Spinal cord (tissue), 10 donors: ENCODE results near the gene TBX21. TPM values are rescaled to one million over a fixed set of nuclear protein-coding genes. Genes with fewer than 3 reads are reported as not detected.

Experiments used
- DNase-seq, 6 donors: peaks; one replicate each; pipeline versions ENCODE4 v3.0.0 to v3.0.0-alpha.2; 2013 to 2015; ENCODE audit warnings: low spot score in 6 of 6, low read depth in 4 of 6
- H3K27ac ChIP-seq: one replicate; pipeline ENCODE4 v1.5.1; 2013; ENCODE audit warnings: low read depth, low read length, control low read depth
- H3K27me3 ChIP-seq: one replicate; pipeline ENCODE4 v1.6.1; 2013; ENCODE audit warnings: low read length; ENCODE audit not compliant: control insufficient read depth, insufficient read depth
- H3K36me3 ChIP-seq: one replicate; pipeline ENCODE4 v1.6.1; 2013; ENCODE audit warnings: low read length; ENCODE audit not compliant: control insufficient read depth, insufficient read depth
- H3K4me1 ChIP-seq: one replicate; pipeline ENCODE4 v1.6.1; 2013; ENCODE audit warnings: low read length; ENCODE audit not compliant: control insufficient read depth, insufficient read depth
- H3K4me3 ChIP-seq: one replicate; pipeline ENCODE4 v1.5.1; 2013; ENCODE audit warnings: low read depth, low read length, control low read depth
- H3K9me3 ChIP-seq: one replicate; pipeline ENCODE4 v1.6.1; 2013; ENCODE audit warnings: low read length; ENCODE audit not compliant: control insufficient read depth, insufficient read depth
- WGBS: methylation state at CpG from one replicate; pipeline ENCODE4 v1.1.5; 2013; ENCODE audit warnings: missing lambda C conversion rate; ENCODE audit not compliant: insufficient coverage; 5-methylcytosine and 5-hydroxymethylcytosine counted together
- polyA plus RNA-seq, 2 donors: library from polyadenylated mRNA; unstranded; fragments of 120-200 nt; gene quantifications; one replicate each; pipeline ENCODE4 v1.2.1, GENCODE V29; 2013; ENCODE audit not compliant: insufficient read length in 2 of 2
- total RNA-seq, 2 donors: library from RNA; depleted of rRNA in 1 of 2; stranded (reverse); fragments of 120-200 nt in 1 of 2; fragments of >200 nt in 1 of 2; gene quantifications; one replicate each; pipeline versions ENCODE4 v1.2.3 to v1.2.4, GENCODE V29; 2013 to 2014
- donor health status: healthy.

TBX21 gene
- total and polyA plus RNA-seq, 4 donors = 0.17 to 0.36 (median 0.26) TPM

DNA sequence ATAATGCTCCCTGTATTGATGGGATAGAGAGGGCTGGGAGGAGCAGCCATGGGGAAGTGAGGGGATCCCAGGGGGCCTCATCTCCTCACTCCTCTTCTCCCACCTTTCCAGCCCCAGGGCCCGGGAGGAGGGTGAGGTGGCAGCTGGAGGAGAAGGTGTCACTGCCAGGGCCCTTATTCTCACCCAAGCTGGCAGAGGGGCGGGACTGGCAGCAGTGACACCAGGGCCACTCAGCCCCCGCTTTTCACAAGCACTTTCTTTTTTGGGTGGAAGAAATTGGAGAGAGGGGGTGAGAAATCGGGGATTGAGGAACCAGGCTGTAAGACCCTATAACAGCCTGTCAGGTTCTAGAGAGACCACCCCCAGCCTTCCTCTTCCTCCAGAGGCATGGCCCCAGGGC is 2.4 kb upstream of the TBX21 start:
- no CpG with 5 or more reads among the region's 4 CpGs for WGBS
- Histone ChIP-seq H3K27me3 (peaks cover 47% of the 10 kb centered on the region), H3K27ac (no peak overlapping the region), H3K4me1 (peaks cover 26% of the 10 kb centered on the region), H3K9me3 (no peaks in the 10 kb centered on the region), H3K4me3 (no peak overlapping the region), H3K36me3 (no peaks in the 10 kb centered on the region)
- no peak for DNase-seq

DNA sequence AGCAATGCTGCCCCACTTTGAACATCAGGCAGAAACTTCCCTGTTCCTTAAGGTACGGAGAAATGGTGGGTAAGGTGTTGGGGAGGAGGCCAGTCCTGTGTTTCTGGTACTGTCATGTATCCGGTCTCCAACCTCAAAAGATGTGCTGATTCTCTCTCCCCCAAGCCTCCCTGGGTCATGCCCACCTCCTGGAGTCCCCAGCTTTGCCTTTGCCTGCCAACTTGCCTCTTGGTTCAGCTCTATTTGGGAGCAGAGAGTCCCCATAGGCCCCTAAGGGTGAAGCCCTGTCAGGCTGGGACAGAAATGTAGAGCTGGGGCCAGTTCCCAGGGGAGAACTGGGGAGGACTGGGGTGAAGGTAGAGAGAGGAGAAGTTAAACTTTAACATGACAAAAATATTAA is 1.6 kb upstream of the TBX21 start:
- Histone ChIP-seq H3K27ac (no peak overlapping the region), H3K4me3 (no peak overlapping the region), H3K4me1 (peaks cover 26% of the 10 kb centered on the region), H3K9me3 (no peaks in the 10 kb centered on the region), H3K27me3 (peaks cover 49% of the 10 kb centered on the region), H3K36me3 (no peaks in the 10 kb centered on the region)
- no peak for DNase-seq
- WGBS = no CpG with 5 or more reads among the region's 2 CpGs

DNA sequence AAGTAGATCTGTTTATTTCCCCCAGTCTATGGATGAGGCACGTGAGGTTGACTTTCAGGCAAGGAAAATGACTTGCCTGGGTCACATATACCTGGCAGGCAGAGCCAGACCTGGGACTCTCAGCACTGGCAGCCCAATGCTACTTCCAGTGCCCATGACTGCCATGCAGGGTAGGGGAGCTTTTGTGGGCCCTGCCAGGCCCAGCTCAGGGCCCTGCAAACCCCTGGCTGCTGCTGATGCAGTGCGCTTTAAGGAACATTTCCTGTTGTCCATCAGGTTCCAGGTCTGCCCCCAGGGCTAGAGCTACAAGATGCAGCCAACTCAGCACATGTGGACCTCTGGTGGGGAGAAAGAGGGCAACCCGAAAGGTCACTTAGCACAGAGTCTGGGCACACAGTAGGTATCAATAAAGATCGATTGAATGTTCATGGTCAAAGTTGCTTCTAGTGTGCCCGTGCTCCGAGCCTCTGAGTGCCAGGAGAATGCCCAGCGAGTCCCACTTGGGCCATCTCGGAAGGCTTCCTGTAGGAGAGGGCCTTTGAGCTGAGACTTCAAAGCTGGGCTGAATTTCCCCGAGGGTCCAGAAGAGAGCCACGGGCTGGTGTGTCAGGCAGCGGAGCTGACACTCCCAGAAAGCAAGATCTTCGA is 513 bp upstream of the TBX21 start:
- H3K4me3 ChIP-seq = no peak overlapping the region
- H3K4me1 ChIP-seq = peaks cover 17% of the 10 kb centered on the region
- DNase-seq = no peak
- no peaks in the 10 kb centered on the region for H3K36me3 ChIP-seq
- H3K27me3 ChIP-seq = peaks cover 54% of the 10 kb centered on the region
- no peaks in the 10 kb centered on the region for H3K9me3 ChIP-seq
- WGBS = 44% methylated on average over 12 of the region's 12 CpGs
- H3K27ac ChIP-seq = no peak overlapping the region

DNA sequence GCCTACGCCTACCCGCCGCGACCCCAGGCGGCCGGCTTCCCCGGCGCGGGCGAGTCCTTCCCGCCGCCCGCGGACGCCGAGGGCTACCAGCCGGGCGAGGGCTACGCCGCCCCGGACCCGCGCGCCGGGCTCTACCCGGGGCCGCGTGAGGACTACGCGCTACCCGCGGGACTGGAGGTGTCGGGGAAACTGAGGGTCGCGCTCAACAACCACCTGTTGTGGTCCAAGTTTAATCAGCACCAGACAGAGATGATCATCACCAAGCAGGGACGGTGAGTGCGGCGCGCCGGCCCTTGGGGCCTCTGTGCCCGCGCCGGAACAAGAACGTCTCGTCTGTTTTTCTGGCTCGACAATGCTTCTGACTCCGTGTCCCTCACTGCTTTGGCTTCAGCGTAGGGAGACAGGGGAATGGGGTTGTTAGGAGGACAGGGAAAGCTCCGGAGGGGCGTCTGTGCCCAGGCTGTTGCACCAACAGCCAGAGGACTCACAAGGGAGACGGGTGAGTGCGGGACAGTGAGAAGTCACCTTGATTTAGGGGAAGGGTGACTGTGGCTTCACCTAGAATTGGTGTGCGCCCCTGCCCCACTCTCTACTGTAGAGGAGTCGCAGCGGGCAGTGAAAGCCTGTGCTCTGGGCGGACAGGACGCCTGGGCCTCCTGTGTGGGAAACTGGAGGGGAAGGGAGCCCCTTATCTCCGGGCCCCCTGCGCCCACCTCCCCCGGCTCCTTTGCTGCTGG is 806 bp downstream of the TBX21 start:
- DNase-seq = no peak
- Histone ChIP-seq H3K36me3 (no peaks in the 10 kb centered on the region), H3K27ac (no peak overlapping the region), H3K9me3 (no peaks in the 10 kb centered on the region), H3K4me3 (no peak overlapping the region), H3K4me1 (peaks cover 14% of the 10 kb centered on the region), H3K27me3 (peaks cover 54% of the 10 kb centered on the region)
- WGBS = 7% methylated on average over 60 of the region's 60 CpGs

DNA sequence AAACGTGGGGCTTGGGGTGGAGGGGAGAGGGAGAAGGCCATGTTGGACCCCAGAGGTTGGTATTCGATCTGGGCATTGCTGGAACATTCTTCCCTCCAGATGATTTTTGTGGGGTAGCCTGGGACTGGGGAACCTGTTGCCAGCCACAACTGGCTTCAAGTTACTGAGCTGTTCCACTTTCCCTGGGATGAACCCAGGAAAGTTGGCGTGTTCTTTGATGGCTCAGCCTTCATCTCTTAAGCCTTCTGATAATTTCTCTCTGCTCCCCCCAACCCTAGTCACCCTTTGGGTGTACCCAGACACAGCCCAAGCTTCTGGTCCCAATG is 2.1 kb downstream of the TBX21 start:
- no peak for DNase-seq
- no peak overlapping the region for H3K4me3 ChIP-seq
- no peak overlapping the region for H3K27ac ChIP-seq
- peaks cover 54% of the 10 kb centered on the region for H3K27me3 ChIP-seq
- peaks cover 14% of the 10 kb centered on the region for H3K4me1 ChIP-seq
- no peaks in the 10 kb centered on the region for H3K36me3 ChIP-seq
- no peaks in the 10 kb centered on the region for H3K9me3 ChIP-seq
- 76% methylated on average over 3 of the region's 3 CpGs for WGBS

DNA sequence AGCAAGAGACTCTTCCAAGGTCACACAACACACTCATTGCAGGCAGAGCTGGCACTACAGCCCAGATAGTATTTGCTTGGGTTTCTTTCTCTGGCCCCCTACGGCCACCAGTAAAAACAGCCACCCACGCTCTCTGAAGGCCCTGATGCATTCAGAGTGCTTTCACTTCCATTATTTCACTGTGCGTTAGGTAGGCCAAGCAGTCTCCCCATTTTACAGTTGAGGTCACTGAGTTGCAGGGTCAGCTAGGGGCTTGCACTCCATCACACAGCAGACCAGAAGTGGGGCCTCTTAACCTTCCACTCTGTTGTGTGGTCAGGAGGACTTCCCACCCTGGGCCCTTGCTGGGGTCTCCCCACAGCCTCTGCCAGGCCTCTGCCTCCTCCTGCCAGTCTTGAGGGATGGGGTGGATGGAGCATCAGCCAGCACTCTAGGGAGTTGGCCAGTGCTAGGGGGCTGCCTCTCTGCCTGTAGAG is 2.5 kb downstream of the TBX21 start:
- H3K9me3 ChIP-seq = no peaks in the 10 kb centered on the region
- DNase-seq = no peak
- no peak overlapping the region for H3K27ac ChIP-seq
- H3K4me1 ChIP-seq = peaks cover 14% of the 10 kb centered on the region
- H3K36me3 ChIP-seq = no peaks in the 10 kb centered on the region
- H3K4me3 ChIP-seq = no peak overlapping the region
- H3K27me3 ChIP-seq = peaks cover 52% of the 10 kb centered on the region
- WGBS = 90% methylated on average over 3 of the region's 3 CpGs

DNA sequence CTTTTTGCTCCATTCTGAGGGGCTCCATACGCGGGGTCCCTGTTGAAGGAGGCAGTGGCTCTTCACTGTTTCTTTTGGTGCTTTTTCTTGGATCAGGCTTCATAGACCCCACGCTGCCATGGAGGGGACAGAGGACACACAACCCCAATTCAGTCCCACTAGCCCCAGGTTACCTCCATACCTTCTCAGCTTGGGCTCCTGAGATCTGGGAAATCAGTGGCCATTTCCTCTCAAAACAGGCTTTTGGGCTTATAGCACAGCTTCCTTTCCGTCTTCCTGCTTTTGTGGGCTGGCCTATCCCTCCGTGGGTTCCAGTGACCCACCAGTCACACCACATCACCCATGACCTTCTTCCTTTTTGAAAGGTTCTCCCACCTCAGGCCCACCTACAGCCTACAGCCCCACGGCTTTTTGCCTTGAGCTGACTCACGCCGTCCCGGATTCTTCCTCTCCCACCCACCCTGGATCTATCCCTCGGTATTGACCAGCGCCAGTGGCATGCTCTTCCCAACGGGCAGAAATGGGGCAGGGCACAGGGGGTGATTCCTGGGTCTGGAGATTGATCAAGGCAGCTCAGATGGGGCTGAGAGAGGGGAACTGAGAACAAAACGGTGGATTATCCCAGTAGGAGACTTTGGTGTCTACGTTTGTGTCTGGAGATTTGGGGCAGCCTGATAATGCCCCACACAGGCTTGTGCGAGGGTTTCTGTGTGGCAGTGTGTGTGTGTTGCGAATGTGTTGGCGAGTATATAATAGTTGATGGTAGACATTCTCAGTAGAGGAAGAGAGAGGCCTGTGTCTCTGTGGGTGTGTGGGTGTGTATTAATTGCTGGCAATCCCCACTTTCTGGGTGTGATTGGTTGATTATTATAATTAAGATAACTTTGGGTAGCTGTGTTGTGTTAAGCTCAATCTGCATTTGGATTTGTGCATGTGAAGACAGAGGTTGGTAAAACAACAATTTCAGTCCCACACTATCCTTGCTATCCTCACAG is 3.8 kb downstream of the TBX21 start:
- no peaks in the 10 kb centered on the region for H3K9me3 ChIP-seq
- DNase-seq = no peak
- no peaks in the 10 kb centered on the region for H3K36me3 ChIP-seq
- no peak overlapping the region for H3K27ac ChIP-seq
- peaks cover 14% of the 10 kb centered on the region for H3K4me1 ChIP-seq
- 74% methylated on average over 11 of the region's 17 CpGs for whole genome bisulfite sequencing
- H3K4me3 ChIP-seq = no peak overlapping the region
- H3K27me3 ChIP-seq = peaks cover 42% of the 10 kb centered on the region

DNA sequence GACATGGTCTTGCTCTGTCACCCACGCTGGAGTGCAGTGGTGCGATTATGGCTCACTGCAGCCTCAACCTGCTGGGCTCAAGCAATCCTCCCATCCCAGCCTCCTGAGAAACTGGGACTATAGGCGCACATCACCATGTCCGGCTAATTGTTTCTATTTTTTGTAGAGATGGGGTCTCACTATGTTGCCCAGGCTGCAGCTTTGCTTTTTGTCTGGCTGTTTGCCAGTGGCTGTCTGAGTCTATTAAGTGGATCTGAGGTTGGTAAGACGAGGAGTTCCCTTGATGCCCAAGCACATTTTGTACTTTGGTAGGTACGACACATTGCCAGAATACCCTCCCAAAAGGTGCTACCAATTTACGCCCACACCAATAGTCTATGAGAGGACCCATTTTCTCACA is 5.1 kb downstream of the TBX21 start:
- H3K36me3 ChIP-seq = no peaks in the 10 kb centered on the region
- H3K4me3 ChIP-seq = no peak overlapping the region
- WGBS = no CpG with 5 or more reads among the region's 7 CpGs
- no peak overlapping the region for H3K27ac ChIP-seq
- peaks cover 13% of the 10 kb centered on the region for H3K4me1 ChIP-seq
- H3K27me3 ChIP-seq = peaks cover 32% of the 10 kb centered on the region
- no peaks in the 10 kb centered on the region for H3K9me3 ChIP-seq
- DNase-seq = no peak

DNA sequence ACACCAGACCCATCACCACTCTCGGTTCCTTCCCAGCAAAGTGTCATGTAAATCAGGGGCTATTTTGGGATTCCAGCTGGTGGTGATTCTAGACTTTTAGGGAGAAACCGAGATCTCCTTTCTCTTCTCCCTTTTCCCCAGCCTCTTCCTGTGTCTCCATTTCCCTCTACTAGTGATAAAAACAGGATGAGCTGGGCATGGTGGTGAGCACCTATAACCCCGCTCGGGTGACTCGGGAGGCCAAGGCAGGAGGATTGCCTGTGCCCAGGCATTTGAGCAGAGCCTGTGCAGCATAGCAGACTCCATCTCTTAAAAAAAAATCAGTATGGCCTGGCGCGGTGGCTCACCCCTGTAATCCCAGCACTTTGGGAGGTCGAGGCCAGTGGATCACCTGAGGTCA is 6.1 kb downstream of the TBX21 start:
- 94% methylated on average over 6 of the region's 8 CpGs for WGBS
- Histone ChIP-seq H3K36me3 (no peaks in the 10 kb centered on the region), H3K4me3 (no peak overlapping the region), H3K27ac (no peak overlapping the region), H3K27me3 (peaks cover 29% of the 10 kb centered on the region), H3K4me1 (peaks cover 7% of the 10 kb centered on the region), H3K9me3 (no peaks in the 10 kb centered on the region)
- DNase-seq = no peak
